Glomerular endothelial cell (primary cell): ENCODE measurements around the gene CRYBG3. TPM values are rescaled to one million over a fixed set of nuclear protein-coding genes. Genes with fewer than 3 reads are reported as not detected.

Experiments used
- DNase-seq: peaks from one replicate; pipeline ENCODE4 v3.0.0-alpha.2; 2011; ENCODE audit warnings: low read depth, low spot score; ENCODE audit errors: extremely low read depth
- total RNA-seq: library from RNA; depleted of rRNA; stranded (reverse); fragments of >200 nt; gene quantifications from 2 replicates; pipeline ENCODE4 v1.2.3, GENCODE V29; 2015

Gene CRYBG3
- total RNA-seq, 1 donor from 2014 or later: 22.3 TPM

- no peak for DNase-seq
Measured at GRCh38 chr3:97970956-97971620, 149.3 kb downstream of the CRYBG3 start.

- DNase-seq: no peak
Measured at GRCh38 chr3:97971679-97972567, 150.1 kb downstream of the CRYBG3 start, which contains the start of gene RIOX2. TSS of gene RIOX2 (minus strand) at chr3:97972431. CDS start at chr3:97967593, 4,838 bp downstream.

GRCh38 chr3:97972976-97973375, 151.2 kb downstream of the CRYBG3 start:
- DNase-seq: no peak

- no peak for DNase-seq
Measured at GRCh38 chr3:97974996-97975395, 153.2 kb downstream of the CRYBG3 start.

GRCh38 chr3:97975466-97975865, 153.7 kb downstream of the CRYBG3 start:
- no peak for DNase-seq

GRCh38 chr3:97979610-97980009, 157.8 kb downstream of the CRYBG3 start:
- no peak for DNase-seq

- DNase-seq: no peak
Measured at GRCh38 chr3:97981886-97982285, 160.1 kb downstream of the CRYBG3 start.

GRCh38 chr3:97983933-97984491, 162.2 kb downstream of the CRYBG3 start:
- no peak for DNase-seq

- no peak for DNase-seq
Measured at GRCh38 chr3:97987306-97987705, 165.5 kb downstream of the CRYBG3 start.

GRCh38 chr3:97988784-97989568, 167.2 kb downstream of the CRYBG3 start:
- DNase-seq: no peak

- DNase-seq: no peak
Measured at GRCh38 chr3:97990624-97991292, 168.9 kb downstream of the CRYBG3 start.

GRCh38 chr3:97991293-97991682, 169.5 kb downstream of the CRYBG3 start:
- DNase-seq: no peak

- DNase-seq: no peak
Measured at GRCh38 chr3:97992547-97993173, 170.8 kb downstream of the CRYBG3 start.

- no peak for DNase-seq
Measured at GRCh38 chr3:97993526-97993925, 171.7 kb downstream of the CRYBG3 start.

- no peak for DNase-seq
Measured at GRCh38 chr3:97994328-97994945, 172.6 kb downstream of the CRYBG3 start.
